BLaER1 (cell line): ENCODE results near the gene C1QB.
A peak's percentile ranks its signal among the peaks of the same experiment; 100 is the strongest.

ENCODE experiments used
- H3K27ac ChIP-seq: shearing (Covaris generic); formaldehyde crosslinking; 2 replicates; pipeline ENCODE4 v1.8.1; 2022
- H3K27me3 ChIP-seq: shearing (Covaris generic); formaldehyde crosslinking; 2 replicates; pipeline ENCODE4 v1.8.1; 2022
- H3K36me3 ChIP-seq: shearing (Covaris generic); formaldehyde crosslinking; 2 replicates; pipeline ENCODE4 v1.8.1; 2022
- H3K4me1 ChIP-seq: shearing (Covaris generic); formaldehyde crosslinking; 2 replicates; pipeline ENCODE4 v1.8.1; 2022
- H3K4me2 ChIP-seq: shearing (Covaris generic); formaldehyde crosslinking; 2 replicates; pipeline ENCODE4 v1.8.1; 2022
- H3K4me3 ChIP-seq: shearing (Covaris generic); formaldehyde crosslinking; 2 replicates; pipeline ENCODE4 v1.8.1; 2022
- H3K9ac ChIP-seq: shearing (Covaris generic); formaldehyde crosslinking; 2 replicates; pipeline ENCODE4 v1.8.1; 2022
- H3K9me3 ChIP-seq: shearing (Covaris generic); formaldehyde crosslinking; 2 replicates; pipeline ENCODE4 v1.8.1; 2022
- H4K20me1 ChIP-seq: shearing (Covaris generic); formaldehyde crosslinking; 2 replicates; pipeline ENCODE4 v1.8.1; 2022
- Cebpa-rat ChIP-seq: shearing (Covaris generic); IDR thresholded peaks from 2 replicates; pipeline ENCODE4 v1.8.1; 2022

Gene C1QB

GRCh38 chr1:22629886-22630285 is 23.1 kb upstream of the C1QB start:
- Histone ChIP-seq H3K27ac (no peak overlapping the region), H3K27me3 (no peaks in the 10 kb centered on the region), H3K4me2 (no peak overlapping the region), H3K9me3 (peaks cover 7% of the 10 kb centered on the region), H3K4me1 (peaks cover 17% of the 10 kb centered on the region), H3K9ac (no peak overlapping the region), H4K20me1 (no peaks in the 10 kb centered on the region), H3K36me3 (no peaks in the 10 kb centered on the region), H3K4me3 (no peak overlapping the region)
- TF ChIP-seq Cebpa-rat, result no peak

- Histone ChIP-seq H3K27ac (no peak overlapping the region), H3K9me3 (peaks cover 12% of the 10 kb centered on the region), H4K20me1 (no peaks in the 10 kb centered on the region), H3K27me3 (no peaks in the 10 kb centered on the region), H3K4me2 (peak overlapping the region; percentile 78), H3K36me3 (no peaks in the 10 kb centered on the region), H3K4me1 (peaks cover 49% of the 10 kb centered on the region), H3K9ac (no peak overlapping the region), H3K4me3 (no peak overlapping the region)
- no peak for TF ChIP-seq Cebpa-rat
These were observed 19.2 kb upstream of the C1QB start for GRCh38 chr1:22633697-22634463.

GRCh38 chr1:22635436-22635835 is 17.6 kb upstream of the C1QB start:
- Histone ChIP-seq H3K4me2 (peak overlapping the region; percentile 78), H3K9ac (no peak overlapping the region), H3K4me3 (no peak overlapping the region), H3K27ac (0 out of 2 replicates have a peak overlapping the region, but pooled peaks have one; percentile 9), H3K4me1 (peaks cover 59% of the 10 kb centered on the region), H3K27me3 (no peaks in the 10 kb centered on the region), H3K9me3 (peaks cover 12% of the 10 kb centered on the region), H4K20me1 (no peaks in the 10 kb centered on the region), H3K36me3 (no peaks in the 10 kb centered on the region)
- TF ChIP-seq Cebpa-rat, result no peak

- no peak for TF ChIP-seq Cebpa-rat
- H3K9me3 ChIP-seq, result peaks cover 12% of the 10 kb centered on the region
- no peaks in the 10 kb centered on the region for H3K36me3 ChIP-seq
- no peak within 1 kb of the TSS for H3K9ac ChIP-seq
- H3K4me1 ChIP-seq, result peaks cover 59% of the 10 kb centered on the region
- no peaks in the 10 kb centered on the region for H4K20me1 ChIP-seq
- H3K27ac ChIP-seq, result peak within 1 kb of the TSS; percentile 57
- no peaks in the 10 kb centered on the region for H3K27me3 ChIP-seq
- H3K4me2 ChIP-seq, result peak within 1 kb of the TSS; percentile 78
- no peak within 1 kb of the TSS for H3K4me3 ChIP-seq
These were observed 16.7 kb upstream of the C1QB start, which contains the start of gene C1QA for GRCh38 chr1:22636353-22636752. TSS of gene C1QA (plus strand) at chr1:22636628. CDS start at chr1:22637617, 989 bp downstream.

GRCh38 chr1:22636927-22637326 is 16.1 kb upstream of the C1QB start:
- no peaks in the 10 kb centered on the region for H4K20me1 ChIP-seq
- peak overlapping the region; percentile 57 for H3K27ac ChIP-seq
- H3K4me1 ChIP-seq, result peaks cover 59% of the 10 kb centered on the region
- H3K4me2 ChIP-seq, result peak overlapping the region; percentile 78
- H3K4me3 ChIP-seq, result no peak overlapping the region
- no peak overlapping the region for H3K9ac ChIP-seq
- no peak for TF ChIP-seq Cebpa-rat
- peaks cover 12% of the 10 kb centered on the region for H3K9me3 ChIP-seq
- no peaks in the 10 kb centered on the region for H3K36me3 ChIP-seq
- no peaks in the 10 kb centered on the region for H3K27me3 ChIP-seq

GRCh38 chr1:22637907-22638445 is 15.1 kb upstream of the C1QB start:
- Histone ChIP-seq H3K9me3 (peaks cover 12% of the 10 kb centered on the region), H3K27me3 (no peaks in the 10 kb centered on the region), H3K4me1 (peaks cover 63% of the 10 kb centered on the region), H3K9ac (no peak overlapping the region), H3K27ac (peak overlapping the region; percentile 41; the same call in 1 of the 2 replicates), H3K4me2 (peak overlapping the region; percentile 78; the same call in 1 of the 2 replicates), H4K20me1 (no peaks in the 10 kb centered on the region), H3K36me3 (no peaks in the 10 kb centered on the region), H3K4me3 (no peak overlapping the region)
- TF ChIP-seq Cebpa-rat, result no peak

GRCh38 chr1:22638476-22639234 is 14.4 kb upstream of the C1QB start:
- Histone ChIP-seq H3K4me2 (peak overlapping the region; percentile 36), H4K20me1 (no peaks in the 10 kb centered on the region), H3K4me1 (peaks cover 65% of the 10 kb centered on the region), H3K27me3 (no peaks in the 10 kb centered on the region), H3K9ac (no peak overlapping the region), H3K27ac (no peak overlapping the region), H3K4me3 (no peak overlapping the region), H3K9me3 (peaks cover 12% of the 10 kb centered on the region), H3K36me3 (no peaks in the 10 kb centered on the region)
- TF ChIP-seq Cebpa-rat, result no peak

- no peak for TF ChIP-seq Cebpa-rat
- Histone ChIP-seq H3K4me1 (peaks cover 62% of the 10 kb centered on the region), H4K20me1 (no peaks in the 10 kb centered on the region), H3K9me3 (peaks cover 11% of the 10 kb centered on the region), H3K9ac (no peak overlapping the region), H3K27me3 (no peaks in the 10 kb centered on the region), H3K27ac (no peak overlapping the region), H3K4me2 (peak overlapping the region; percentile 36), H3K4me3 (no peak overlapping the region), H3K36me3 (no peaks in the 10 kb centered on the region)
These were observed 13.8 kb upstream of the C1QB start for GRCh38 chr1:22639286-22639685.

GRCh38 chr1:22641247-22641646 is 11.8 kb upstream of the C1QB start:
- Histone ChIP-seq H4K20me1 (no peaks in the 10 kb centered on the region), H3K4me3 (no peak overlapping the region), H3K4me2 (no peak overlapping the region), H3K4me1 (peaks cover 43% of the 10 kb centered on the region), H3K27ac (no peak overlapping the region), H3K27me3 (no peaks in the 10 kb centered on the region), H3K9ac (no peak overlapping the region), H3K36me3 (no peaks in the 10 kb centered on the region), H3K9me3 (no peaks in the 10 kb centered on the region)
- TF ChIP-seq Cebpa-rat, result no peak
